Neural crest cell (in vitro differentiated cells): ENCODE measurements around the gene EMILIN3. TPM values are rescaled to one million over a fixed set of nuclear protein-coding genes. Genes with fewer than 3 reads are reported as not detected.
A peak's percentile ranks its signal among the peaks of the same experiment; 100 is the strongest.
"Not testable (repeated sequence)": the region's sequence is repeated elsewhere in the genome, so short reads cannot be mapped to it uniquely, and the experiment has no call there.

Experiments used
- DNase-seq: peaks from one replicate; pipeline ENCODE4 v3.0.0; 2021; ENCODE audit warnings: low read depth, mixed read lengths, low spot score
- H3K27ac Mint-ChIP-seq: one replicate; pipeline ENCODE4 v1.8.0; 2021; ENCODE audit warnings: mild to moderate bottlenecking, mixed read lengths; ENCODE audit not compliant: unreplicated experiment
- H3K27me3 Mint-ChIP-seq: 2 replicates; pipeline ENCODE4 v1.8.0; 2021; ENCODE audit warnings: low read depth, mild to moderate bottlenecking, mixed read lengths
- H3K36me3 Mint-ChIP-seq: 2 replicates; pipeline ENCODE4 v1.8.0; 2021; ENCODE audit warnings: low read depth, mild to moderate bottlenecking, mixed read lengths
- H3K4me1 Mint-ChIP-seq: 2 replicates; pipeline ENCODE4 v1.8.0; 2021; ENCODE audit warnings: mixed read lengths
- H3K4me3 Mint-ChIP-seq: one replicate; pipeline ENCODE4 v1.8.0; 2021; ENCODE audit warnings: mild to moderate bottlenecking, mixed read lengths
- H3K9me3 Mint-ChIP-seq: 2 replicates; pipeline ENCODE4 v1.8.0; 2021; ENCODE audit warnings: mixed read lengths
- total RNA-seq: library from RNA; stranded (reverse); gene quantifications from 2 replicates; pipeline ENCODE4 v1.2.1, GENCODE V29; 2021
- TF ChIP-seq, protein P1 (sequence below): fragments of 200-600 bp; sonication (generic); conservative IDR thresholded peaks from 2 replicates; pipeline ENCODE4 v1.5.0; 2021; ENCODE audit warnings: antibody characterized with exemption, mild to moderate bottlenecking

The EMILIN3 gene
- total RNA-seq, 1 donor from 2014 or later: 6.9 TPM

DNA sequence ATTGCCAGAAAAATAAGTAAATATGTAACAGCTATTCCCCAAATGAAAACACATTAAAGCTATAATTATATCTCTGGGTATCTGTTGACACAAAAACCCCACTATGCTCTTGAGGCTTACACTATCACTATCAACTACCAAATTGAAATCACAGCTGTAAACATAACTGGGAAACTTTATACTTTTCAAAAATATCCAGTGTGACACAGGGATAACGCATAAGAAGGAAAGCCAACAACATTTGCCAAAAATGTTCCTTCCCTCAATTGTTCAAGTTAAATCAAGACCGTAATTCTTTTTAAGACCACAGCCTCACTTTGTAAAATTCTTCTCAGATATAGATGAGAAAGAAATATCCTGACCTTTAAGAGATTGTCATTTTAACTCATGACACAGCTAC is 52.2 kb downstream of the EMILIN3 start:
- Mint-ChIP-seq H3K27me3 (peaks cover 3% of the 10 kb centered on the region), H3K36me3 (no peaks in the 10 kb centered on the region), H3K4me3 (peak overlapping the region; percentile 77), H3K4me1 (peaks cover 24% of the 10 kb centered on the region), H3K9me3 (no peaks in the 10 kb centered on the region), H3K27ac (no peak overlapping the region)
- TF ChIP-seq, protein P1, sequence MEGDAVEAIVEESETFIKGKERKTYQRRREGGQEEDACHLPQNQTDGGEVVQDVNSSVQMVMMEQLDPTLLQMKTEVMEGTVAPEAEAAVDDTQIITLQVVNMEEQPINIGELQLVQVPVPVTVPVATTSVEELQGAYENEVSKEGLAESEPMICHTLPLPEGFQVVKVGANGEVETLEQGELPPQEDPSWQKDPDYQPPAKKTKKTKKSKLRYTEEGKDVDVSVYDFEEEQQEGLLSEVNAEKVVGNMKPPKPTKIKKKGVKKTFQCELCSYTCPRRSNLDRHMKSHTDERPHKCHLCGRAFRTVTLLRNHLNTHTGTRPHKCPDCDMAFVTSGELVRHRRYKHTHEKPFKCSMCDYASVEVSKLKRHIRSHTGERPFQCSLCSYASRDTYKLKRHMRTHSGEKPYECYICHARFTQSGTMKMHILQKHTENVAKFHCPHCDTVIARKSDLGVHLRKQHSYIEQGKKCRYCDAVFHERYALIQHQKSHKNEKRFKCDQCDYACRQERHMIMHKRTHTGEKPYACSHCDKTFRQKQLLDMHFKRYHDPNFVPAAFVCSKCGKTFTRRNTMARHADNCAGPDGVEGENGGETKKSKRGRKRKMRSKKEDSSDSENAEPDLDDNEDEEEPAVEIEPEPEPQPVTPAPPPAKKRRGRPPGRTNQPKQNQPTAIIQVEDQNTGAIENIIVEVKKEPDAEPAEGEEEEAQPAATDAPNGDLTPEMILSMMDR: no peak
- no peak for DNase-seq

DNA sequence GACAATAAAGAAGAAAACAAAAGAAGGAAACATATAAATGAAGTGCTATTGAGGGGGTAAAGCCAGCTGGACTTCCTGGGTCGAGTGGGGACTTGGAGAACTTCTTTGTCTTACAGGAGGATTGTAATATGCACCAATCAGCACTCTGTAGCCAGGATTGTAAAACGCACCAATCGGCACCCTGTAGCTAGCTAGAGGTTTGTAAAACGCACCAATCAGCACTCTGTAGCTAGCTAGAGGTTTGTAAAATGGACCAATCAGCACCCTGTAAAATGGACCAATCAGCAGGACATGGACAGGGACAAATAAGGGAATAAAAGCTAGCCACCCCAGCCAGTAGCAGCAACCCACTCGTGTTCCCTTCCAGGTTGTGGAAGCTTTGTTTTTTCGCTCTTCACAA is 54.6 kb downstream of the EMILIN3 start:
- H3K9me3 Mint-ChIP-seq, H3K27me3 Mint-ChIP-seq, DNase-seq, H3K36me3 Mint-ChIP-seq, H3K27ac Mint-ChIP-seq: not testable (repeated sequence)
- H3K4me1 Mint-ChIP-seq: peaks cover 19% of the 10 kb centered on the region
- peak overlapping the region; percentile 31 for H3K4me3 Mint-ChIP-seq

Other genes with a start within 250 kb of the EMILIN3 start
- gene PLCG1, start 229.3 kb downstream of the EMILIN3 start, total RNA-seq: 297 and 320 TPM in 2 replicates
- gene ZHX3, start 49.1 kb downstream of the EMILIN3 start, total RNA-seq: 13.0 and 14.3 TPM in 2 replicates
- gene LPIN3, start 26.0 kb downstream of the EMILIN3 start, total RNA-seq: 1.8 and 3.0 TPM in 2 replicates